RWPE2 (cell line): Measurements from ENCODE around the gene FAM168A.

Experiments
- ATAC-seq: fragments of 200-7000 bp; cut with Tn5 transposase; 3 replicates; pipeline ENCODE4 v1.9.1; 2021; ENCODE audit warnings: low read depth
- DNase-seq: peaks from one replicate; pipeline ENCODE4 v3.0.0-alpha.2; 2020; ENCODE audit warnings: low spot score
- H3K27ac ChIP-seq: fragments of 450-650 bp; 2 replicates; pipeline ENCODE4 v1.5.1; 2017; ENCODE audit warnings: mild to moderate bottlenecking; ENCODE audit not compliant: poor library complexity, severe bottlenecking
- H3K27me3 ChIP-seq: fragments of 250-450 bp; sonication (Bioruptor Pico); 2 replicates; pipeline ENCODE4 v1.5.1; 2021; ENCODE audit warnings: mild to moderate bottlenecking, moderate library complexity; ENCODE audit not compliant: insufficient read depth, poor library complexity, severe bottlenecking
- H3K36me3 ChIP-seq: fragments of 250-450 bp; sonication (Bioruptor Pico); 2 replicates; pipeline ENCODE4 v1.5.1; 2020; ENCODE audit warnings: low read depth, mild to moderate bottlenecking, moderate library complexity
- H3K4me1 ChIP-seq: fragments of 250-450 bp; sonication (Bioruptor Pico); 2 replicates; pipeline ENCODE4 v1.5.1; 2021; ENCODE audit warnings: mild to moderate bottlenecking, moderate library complexity; ENCODE audit not compliant: insufficient read depth, poor library complexity, severe bottlenecking
- H3K4me3 ChIP-seq: fragments of 250-450 bp; sonication (Bioruptor Pico); 2 replicates; pipeline ENCODE4 v1.5.1; 2021; ENCODE audit warnings: mild to moderate bottlenecking, moderate library complexity; ENCODE audit not compliant: severe bottlenecking
- H3K9me3 ChIP-seq: fragments of 250-450 bp; sonication (Bioruptor Pico); 2 replicates; pipeline ENCODE4 v1.5.1; 2021; ENCODE audit warnings: mild to moderate bottlenecking, moderate library complexity; ENCODE audit not compliant: severe bottlenecking
- CTCF ChIP-seq: fragments of 450-650 bp; IDR thresholded peaks from one replicate; pipeline ENCODE4 v1.5.1; 2017; ENCODE audit warnings: mild to moderate bottlenecking, moderate library complexity; ENCODE audit not compliant: poor library complexity, severe bottlenecking

Gene FAM168A

GRCh38 chr11:73461964-73462363 is 135.9 kb downstream of the FAM168A start:
- TF ChIP-seq CTCF = no peak
- Histone ChIP-seq H3K36me3 (no peaks in the 10 kb centered on the region), H3K27ac (no peak overlapping the region), H3K4me3 (no peak overlapping the region), H3K9me3 (no peaks in the 10 kb centered on the region), H3K27me3 (no peaks in the 10 kb centered on the region), H3K4me1 (no peaks in the 10 kb centered on the region)
- ATAC-seq (no peak), DNase-seq (no peak)

GRCh38 chr11:73461335-73461840 is 136.5 kb downstream of the FAM168A start:
- Histone ChIP-seq H3K9me3 (no peaks in the 10 kb centered on the region), H3K4me1 (no peaks in the 10 kb centered on the region), H3K27me3 (no peaks in the 10 kb centered on the region), H3K36me3 (no peaks in the 10 kb centered on the region), H3K27ac (no peak overlapping the region), H3K4me3 (no peak overlapping the region)
- ATAC-seq (no peak), DNase-seq (no peak)
- TF ChIP-seq CTCF = no peak

GRCh38 chr11:73458201-73458600 is 139.7 kb downstream of the FAM168A start:
- Histone ChIP-seq H3K4me1 (no peaks in the 10 kb centered on the region), H3K9me3 (no peaks in the 10 kb centered on the region), H3K27ac (no peak overlapping the region), H3K27me3 (no peaks in the 10 kb centered on the region), H3K36me3 (no peaks in the 10 kb centered on the region), H3K4me3 (no peak overlapping the region)
- ATAC-seq (no peak), DNase-seq (no peak)
- no peak for TF ChIP-seq CTCF

GRCh38 chr11:73454987-73455386 is 142.9 kb downstream of the FAM168A start:
- DNase-seq (no peak), ATAC-seq (no peak)
- Histone ChIP-seq H3K9me3 (no peaks in the 10 kb centered on the region), H3K27ac (no peak overlapping the region), H3K4me3 (no peak overlapping the region), H3K27me3 (no peaks in the 10 kb centered on the region), H3K36me3 (no peaks in the 10 kb centered on the region), H3K4me1 (no peaks in the 10 kb centered on the region)
- TF ChIP-seq CTCF = no peak

- Histone ChIP-seq H3K4me1 (no peaks in the 10 kb centered on the region), H3K27ac (no peak overlapping the region), H3K4me3 (no peak overlapping the region), H3K36me3 (no peaks in the 10 kb centered on the region), H3K27me3 (no peaks in the 10 kb centered on the region), H3K9me3 (no peaks in the 10 kb centered on the region)
- DNase-seq = no peak
- no peak for ATAC-seq
- no peak for TF ChIP-seq CTCF
Measured at GRCh38 chr11:73453562-73453961, 144.3 kb downstream of the FAM168A start.
